Fibroblast of mammary gland (primary cell): Measurements from ENCODE around the gene ILKAP.

ENCODE experiments used
- DNase-seq: peaks from one replicate; pipeline ENCODE4 v3.0.0-alpha.2; 2010; ENCODE audit warnings: low read depth
- H3K4me3 ChIP-seq: 2 replicates; pipeline ENCODE4 v1.5.1; 2011; ENCODE audit warnings: low read depth, mild to moderate bottlenecking, low read length, moderate library complexity; ENCODE audit not compliant: control insufficient read depth
- CTCF ChIP-seq: conservative IDR thresholded peaks from 2 replicates; pipeline ENCODE4 v1.5.1; 2011; ENCODE audit warnings: low read depth, low read length, inconsistent platforms; ENCODE audit not compliant: control insufficient read depth, insufficient read depth

The ILKAP gene

DNA sequence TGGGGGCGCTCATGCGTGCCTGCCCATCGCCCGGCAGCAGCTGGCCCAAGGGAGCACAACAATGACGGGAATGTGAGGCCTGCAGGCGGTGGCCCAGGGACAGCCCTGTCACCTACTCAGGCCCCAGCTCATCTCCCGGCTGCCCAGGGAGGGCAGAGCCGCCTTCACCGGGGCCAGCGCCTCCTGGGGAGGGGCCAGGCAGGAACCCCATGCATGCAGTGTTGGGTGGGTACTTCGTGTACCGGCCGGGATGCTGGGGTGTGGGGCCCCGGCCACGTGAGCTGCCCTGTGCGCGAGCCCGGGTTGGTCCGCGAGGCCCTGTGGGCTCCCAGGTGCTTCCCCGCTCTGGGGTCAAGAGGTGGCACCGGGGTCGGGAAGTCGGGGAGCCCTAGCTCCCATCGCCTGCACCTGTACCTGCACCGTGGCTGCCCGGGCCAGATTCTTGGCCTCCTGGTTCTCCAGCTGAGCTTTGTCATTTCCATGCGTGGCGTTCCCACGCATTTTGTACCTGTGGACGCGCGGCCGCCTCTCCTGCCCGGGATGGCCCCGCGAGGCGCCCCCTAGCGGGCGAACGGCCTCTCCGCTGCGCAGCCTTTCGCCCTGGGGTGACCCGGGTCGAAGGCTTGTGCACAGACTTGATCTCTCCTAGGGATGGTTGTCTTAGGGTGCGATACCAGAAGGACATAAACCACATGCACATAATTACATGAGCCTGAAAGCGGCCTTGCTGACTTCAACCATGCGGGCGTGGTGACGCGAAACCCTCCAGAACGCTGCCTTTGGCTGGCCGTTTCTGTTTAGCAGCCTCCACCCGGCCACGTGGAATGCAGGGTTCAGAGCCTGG is 64.1 kb downstream of the ILKAP start:
- peak; percentile 39 for TF ChIP-seq CTCF
- H3K4me3 ChIP-seq = no peak overlapping the region
- DNase-seq = no peak

DNA sequence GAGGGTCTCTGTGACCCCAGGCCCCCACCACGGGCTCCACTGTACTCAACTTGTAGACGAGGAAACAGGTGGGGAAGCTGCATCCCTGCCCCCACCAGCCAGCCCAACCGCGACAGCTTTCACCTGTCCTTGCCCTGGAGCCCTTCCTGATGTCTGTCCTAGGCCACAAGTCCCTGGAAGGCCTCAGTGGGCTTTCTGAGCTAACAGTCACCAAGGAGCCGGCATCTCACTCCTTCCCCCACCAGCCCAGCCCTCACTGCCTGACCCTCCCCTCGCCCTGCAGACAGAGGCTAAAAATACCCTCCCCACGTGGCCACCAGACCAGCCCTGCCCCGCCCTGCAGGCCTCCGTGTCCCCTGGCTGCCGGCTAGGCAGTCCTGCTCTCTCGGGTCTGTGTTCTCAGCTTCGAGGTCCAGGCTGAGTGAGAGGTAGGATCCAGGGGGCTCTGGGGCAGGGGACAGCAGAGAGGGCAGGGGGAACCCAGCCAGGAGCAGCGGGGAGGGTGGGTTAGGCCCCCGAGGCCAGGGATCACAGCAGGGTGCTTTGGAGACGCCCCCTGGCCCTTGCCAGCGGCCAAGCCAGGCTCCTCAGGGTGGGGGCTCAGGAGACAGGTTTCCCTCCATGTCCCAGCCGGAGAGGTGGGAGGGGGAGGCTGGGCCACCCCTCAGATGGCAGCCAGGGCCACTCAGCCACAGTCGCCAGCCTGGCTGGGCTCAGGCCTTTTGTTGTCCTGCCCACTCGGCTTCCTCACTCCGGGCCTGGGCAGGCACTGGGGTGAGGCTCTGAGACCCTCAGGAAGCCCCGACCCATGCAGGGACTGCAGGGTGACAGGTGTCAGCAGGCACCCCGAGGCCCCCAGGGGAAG is 64.9 kb downstream of the ILKAP start, which contains the start of gene KLHL30:
Gene KLHL30 (plus strand): TSS at position 338 of the 865 bp plus-strand sequence. CDS start 2,087 bp downstream, outside the sequence.
- no peak for TF ChIP-seq CTCF
- DNase-seq = no peak
- H3K4me3 ChIP-seq = no peak within 1 kb of the TSS

GRCh38 chr2:238137885-238138284 is 65.6 kb downstream of the ILKAP start:
- DNase-seq = no peak
- no peak overlapping the region for H3K4me3 ChIP-seq
- TF ChIP-seq CTCF = no peak

GRCh38 chr2:238136820-238137537 is 66.5 kb downstream of the ILKAP start:
- no peak overlapping the region for H3K4me3 ChIP-seq
- peak; percentile 83 for DNase-seq
- TF ChIP-seq CTCF = no peak

DNA sequence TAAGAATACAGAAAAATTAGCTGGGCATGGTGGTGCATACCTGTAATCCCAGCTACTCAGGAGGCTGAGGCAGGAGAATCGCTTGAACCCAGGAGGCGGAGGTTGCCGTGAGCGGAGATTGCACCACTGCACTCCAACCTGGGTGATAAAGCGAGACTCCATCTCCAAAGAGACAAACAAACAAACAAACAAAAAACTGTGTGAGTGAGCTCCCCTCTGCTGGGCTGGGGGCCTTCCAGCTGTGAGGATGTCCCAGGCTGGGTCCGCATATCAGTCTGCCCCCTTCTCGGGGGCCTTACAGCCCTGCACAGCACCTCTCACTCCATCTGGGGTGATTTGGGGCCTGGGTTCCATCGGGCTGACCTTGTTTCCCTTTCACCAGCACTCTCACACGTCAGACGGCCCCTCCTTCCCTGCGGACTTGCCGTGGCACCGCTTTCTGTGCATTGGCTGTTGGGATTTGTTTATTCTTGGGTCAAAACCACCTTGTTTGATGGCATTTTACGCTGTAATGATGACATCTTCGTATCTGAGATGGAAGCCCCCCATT is 67.8 kb downstream of the ILKAP start:
- DNase-seq = no peak
- no peak for TF ChIP-seq CTCF
- no peak overlapping the region for H3K4me3 ChIP-seq

GRCh38 chr2:238134393-238134785 is 69.1 kb downstream of the ILKAP start:
- H3K4me3 ChIP-seq = no peak overlapping the region
- no peak for TF ChIP-seq CTCF
- DNase-seq = no peak
